Suppressor macrophage treated with lipopolysaccharide for 1 hour (primary cell): ENCODE measurements around the gene PTPRN2.
A peak's percentile ranks its signal among the peaks of the same experiment; 100 is the strongest.
"Not testable (repeated sequence)": the region's sequence is repeated elsewhere in the genome, so short reads cannot be mapped to it uniquely, and the experiment has no call there.

Experiments
- DNase-seq, 3 donors: peaks; one replicate each; pipeline ENCODE4 v3.0.0-alpha.2; 2020 to 2022

Gene PTPRN2

DNA sequence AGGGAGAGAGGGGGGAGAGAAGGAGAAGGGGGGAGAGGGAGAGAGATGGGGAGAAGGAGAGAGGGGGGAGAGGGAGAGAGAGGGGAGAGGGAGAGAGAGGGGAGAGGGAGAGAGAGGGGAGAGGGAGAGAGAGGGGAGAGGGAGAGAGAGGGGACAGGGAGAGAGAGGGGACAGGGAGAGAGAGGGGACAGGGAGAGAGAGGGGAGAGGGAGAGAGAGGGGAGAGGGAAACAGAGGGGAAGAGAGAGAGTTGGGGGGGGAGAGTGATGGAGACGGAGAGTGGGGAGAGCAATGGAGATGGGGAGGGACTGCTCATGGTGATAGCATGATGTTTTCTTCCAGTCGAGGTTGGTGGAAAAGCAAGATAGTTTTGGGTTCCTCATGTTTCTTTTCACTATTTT, 1078.4 kb downstream of the PTPRN2 start:
- no peak for DNase-seq

DNA sequence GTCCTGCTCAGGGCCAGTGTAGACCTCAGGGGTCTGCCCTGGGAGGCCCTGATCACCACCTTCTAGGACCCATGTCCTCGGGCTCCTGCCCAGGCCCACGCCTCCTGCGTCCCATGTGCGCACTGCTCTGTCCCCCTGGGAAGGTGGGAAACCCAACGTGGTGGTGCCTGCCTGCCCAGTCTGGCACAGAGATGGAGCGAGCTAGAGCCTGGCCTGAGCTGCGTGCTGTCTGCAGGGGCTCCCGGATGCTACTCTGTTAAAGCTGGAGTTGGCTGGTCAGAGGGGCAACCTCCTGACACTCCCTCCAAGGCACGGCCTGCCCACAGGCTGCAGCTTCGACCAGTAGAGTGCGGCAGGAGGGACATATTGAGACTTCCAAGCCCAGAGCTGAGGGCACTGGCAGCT, 1079.1 kb downstream of the PTPRN2 start:
- no peak for DNase-seq

DNA sequence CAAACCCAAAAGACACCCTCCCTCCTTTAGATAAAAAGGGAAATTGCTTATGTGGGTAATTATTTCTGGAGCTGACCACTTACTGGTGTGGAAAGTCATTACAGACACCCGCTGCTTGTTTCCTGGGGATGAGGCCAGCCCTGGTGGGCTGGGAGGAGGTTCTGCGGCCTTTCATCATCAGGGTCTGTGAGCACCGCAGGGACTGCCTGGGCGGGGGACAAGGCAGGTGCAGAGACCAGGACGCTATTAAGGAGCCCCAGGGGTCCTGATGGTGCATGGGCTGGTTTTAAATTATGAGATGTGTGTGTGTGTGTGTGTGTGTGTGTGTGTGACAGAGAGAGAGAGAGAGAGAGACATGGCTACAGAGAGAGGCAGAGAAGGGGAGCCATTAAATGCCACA, 1079.6 kb downstream of the PTPRN2 start:
- DNase-seq = peak in 1 of 3 donors; percentile 12

DNA sequence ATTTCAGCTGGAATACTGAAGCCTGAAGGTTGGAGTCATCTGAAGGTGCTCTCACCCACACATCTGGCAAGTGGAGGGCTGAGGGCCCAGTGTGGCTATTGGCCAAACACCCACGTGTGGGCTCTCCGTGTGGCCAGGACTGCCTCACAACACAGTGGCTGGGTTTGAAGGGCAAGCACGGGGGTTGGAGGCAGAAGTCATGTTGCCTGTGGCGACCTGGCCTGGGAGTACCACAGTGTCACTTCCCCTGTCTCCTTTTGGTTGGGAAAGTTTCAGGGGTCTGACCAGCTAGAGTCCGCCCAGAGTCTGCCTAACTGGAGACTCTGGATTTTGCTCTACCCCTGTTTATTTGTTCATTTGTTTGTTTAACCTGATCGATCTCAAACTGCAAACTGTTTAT, 1081.4 kb downstream of the PTPRN2 start:
- no peak for DNase-seq

DNA sequence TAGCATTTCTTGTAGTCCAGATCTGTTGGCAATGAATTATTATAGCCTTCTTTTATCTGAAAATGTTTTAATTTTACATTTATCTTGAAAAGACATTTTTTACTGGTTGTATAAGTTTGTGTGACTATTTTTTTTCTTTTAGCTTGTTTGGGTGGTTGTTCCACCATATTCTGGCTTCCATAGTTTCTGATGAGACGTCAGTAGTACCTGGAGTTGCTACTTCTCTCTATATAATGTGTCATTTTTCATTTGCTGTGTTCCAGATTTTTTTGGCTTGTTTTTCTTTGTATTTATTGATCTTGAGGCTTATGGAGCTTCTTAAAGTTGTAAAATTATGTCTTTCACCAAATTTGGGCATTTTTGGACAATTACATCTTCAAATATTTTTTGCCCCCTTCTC, 1082.0 kb downstream of the PTPRN2 start:
- DNase-seq = no peak

DNA sequence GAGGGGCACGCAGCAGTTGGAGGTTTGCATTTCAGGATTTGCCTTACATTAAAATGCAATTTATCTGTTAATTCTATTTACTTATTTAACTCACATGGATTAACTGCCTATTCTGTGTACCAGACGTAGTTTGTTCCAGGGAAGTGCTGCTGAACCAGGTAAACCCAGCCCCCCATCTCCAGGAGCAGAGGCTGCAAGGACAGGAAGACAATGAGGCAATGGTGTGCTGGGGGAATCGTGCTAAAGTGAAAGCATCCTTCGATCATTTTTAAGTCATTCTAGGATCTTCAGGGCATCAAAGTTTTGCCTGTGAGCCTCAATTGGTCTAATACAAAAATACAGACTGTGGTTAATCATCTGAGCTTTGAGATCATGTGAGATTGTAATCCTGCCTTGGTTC, 1084.4 kb downstream of the PTPRN2 start:
- DNase-seq = no peak

DNA sequence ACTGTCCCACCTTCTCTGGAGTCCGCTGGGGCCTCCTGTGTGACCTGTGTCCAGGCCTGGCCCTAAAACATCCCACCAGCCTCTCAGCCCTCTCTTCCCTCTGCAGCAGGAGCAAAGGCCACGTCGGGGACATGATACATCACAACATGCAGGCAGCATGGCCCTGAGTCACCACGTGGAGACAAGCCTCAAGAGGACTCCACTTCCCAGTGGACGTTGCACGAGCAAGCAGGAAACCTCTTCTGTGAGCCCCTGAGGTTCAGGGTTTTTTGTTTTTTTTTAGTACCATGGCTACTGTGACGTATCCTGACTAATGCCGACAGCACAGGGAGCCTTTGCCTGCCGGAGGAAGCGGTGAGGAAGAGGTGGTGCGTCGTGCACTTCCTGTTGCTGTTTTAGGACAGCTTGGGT, 1084.9 kb downstream of the PTPRN2 start:
- DNase-seq = peak; percentile 35 to 77 (median 56)

DNA sequence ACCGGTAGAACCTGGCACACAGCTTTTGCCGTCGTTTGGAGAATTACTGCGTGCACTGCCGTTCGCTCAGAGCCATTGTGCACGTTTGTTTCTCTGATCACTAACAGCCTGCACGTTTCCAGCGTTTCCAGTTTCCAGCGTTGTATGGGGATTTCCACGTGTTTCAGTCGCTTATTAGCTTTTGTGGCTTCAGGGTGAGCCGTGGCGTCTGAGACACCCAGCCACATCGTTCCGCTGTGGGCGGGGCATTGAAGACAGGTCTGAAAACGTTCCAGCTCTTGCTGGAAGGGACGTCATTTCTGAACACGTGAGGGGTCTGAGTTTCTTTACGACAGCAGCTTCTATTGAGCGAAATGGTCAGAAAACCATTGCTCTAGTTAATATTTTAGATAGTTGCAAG, 1086.0 kb downstream of the PTPRN2 start:
- DNase-seq = no peak

DNA sequence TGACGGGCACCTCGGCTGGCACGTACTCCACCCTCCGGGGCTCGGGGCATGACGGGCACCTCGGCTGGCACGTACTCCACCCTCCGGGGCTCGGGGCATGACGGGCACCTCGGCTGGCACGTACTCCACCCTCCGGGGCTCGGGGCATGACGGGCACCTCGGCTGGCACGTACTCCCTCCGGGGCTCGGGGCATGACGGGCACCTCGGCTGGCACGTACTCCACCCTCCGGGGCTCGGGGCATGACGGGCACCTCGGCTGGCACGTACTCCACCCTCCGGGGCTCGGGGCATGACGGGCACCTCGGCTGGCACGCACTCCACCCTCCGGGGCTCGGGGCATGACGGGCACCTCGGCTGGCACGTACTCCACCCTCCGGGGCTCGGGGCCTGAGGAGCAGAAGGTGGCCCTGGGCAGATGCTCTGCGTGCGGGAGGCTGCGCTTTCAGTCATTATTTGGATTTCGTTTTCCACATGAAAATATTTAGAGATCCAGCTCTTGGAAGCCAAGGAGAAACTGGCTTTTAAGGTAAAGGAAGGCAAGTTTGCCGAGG, 1086.6 kb downstream of the PTPRN2 start:
- DNase-seq = not testable (repeated sequence)

DNA sequence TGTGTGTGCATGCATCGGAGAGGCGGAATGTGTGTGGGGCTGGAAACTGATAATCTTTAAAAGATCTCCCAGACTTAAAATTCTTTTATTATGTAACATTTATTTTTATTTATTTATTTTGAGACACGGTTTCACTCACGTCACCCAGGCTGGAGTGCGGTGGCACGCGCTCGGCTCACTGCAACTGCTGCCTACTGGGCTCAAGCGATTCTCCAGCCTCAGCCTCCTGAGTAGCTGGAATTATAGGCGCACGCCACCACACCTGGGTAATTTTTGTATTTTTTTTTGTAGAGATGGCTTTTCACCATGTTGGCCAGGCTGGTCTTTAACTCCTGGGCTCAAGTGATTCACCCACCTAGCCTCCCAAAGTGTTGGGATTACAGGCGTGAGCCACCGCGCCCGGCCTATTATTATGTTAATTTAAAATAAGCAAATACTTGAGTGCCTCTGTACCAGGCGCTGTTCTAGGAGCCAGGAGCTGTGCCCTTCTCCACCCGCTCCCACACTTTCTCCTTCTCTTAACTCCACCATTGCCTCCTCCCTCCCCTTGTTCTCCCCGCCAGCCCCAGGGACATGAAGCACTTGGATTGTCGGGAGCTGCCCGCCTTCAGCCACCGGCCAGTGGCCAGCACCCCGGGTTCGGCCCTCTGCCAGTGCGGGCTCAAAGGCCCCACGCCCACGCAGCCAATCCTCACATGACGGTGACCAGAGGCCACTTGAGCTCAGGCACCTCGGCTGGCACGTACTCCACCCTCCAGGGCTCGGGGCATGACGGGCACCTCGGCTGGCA, 1087.3 kb downstream of the PTPRN2 start:
- DNase-seq = no peak

DNA sequence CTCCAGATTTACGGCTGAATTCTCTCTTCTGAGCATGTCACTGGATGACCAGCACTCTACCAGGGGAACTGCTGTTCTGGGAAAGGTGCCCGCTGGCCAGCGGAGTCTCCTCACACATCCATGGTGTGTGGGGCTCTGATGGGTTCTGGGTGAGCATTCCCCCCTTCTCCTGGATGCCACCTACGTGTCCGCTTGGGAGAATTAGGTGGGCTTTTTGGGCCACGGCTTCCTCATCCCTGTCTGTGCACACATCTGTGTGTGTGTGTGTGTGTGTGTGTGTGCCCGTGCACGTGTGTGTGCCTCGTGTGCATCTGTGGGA, 1087.8 kb downstream of the PTPRN2 start:
- no peak for DNase-seq

DNA sequence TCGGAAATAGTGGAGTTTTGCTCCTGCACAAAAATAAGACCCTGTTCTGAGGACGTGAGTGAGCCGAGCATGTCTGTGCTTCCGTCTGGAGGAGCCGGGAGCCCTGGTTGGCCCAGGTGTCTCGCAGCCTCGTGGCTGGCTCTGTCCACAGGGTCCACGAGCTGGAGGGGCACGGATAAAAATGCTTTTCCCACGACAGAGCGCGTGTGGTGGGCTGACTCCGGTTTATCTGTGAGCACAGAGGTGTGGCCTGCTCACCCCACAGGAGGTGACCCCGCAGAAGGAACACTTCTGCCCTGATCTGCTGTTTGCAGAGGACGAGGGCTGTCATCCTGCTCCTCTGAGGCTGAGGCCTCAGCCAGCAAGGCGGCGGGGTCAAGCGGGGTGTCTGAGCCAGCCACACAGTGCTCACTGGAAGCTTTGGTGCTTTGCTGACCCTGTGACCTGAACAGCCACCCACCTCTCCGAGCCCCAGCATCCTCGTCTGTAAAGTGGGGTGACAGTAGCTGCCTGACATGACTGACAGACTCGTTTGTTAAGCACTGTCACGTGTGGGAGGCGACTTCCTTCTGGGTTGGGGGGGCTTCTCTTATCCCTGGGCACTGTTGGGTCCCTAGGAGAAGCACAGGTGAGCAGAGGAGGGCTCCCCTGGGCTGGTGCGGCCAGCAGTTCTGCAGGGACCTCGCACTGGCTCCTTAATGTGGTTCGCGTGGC, 1088.3 kb downstream of the PTPRN2 start:
- DNase-seq = no peak

DNA sequence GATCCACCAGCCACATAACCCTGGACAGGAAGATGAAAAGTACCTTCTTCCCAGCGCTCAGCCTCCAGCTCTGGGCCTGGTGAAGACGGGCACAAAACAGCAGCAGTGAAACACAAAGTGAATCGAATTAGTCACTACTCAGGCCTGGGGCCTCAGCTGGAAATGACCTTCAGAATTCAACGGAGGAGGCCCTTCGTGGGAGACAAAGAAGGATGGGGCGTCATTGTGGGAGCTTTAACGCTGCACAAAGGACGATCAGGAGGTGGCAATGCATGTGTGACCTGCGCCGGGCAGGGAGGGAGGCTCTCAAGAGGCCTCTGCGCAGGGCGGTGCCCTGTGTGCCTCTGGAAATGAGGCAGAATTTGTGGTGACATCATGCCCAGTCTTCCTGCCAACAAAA, 1089.0 kb downstream of the PTPRN2 start:
- DNase-seq = no peak

DNA sequence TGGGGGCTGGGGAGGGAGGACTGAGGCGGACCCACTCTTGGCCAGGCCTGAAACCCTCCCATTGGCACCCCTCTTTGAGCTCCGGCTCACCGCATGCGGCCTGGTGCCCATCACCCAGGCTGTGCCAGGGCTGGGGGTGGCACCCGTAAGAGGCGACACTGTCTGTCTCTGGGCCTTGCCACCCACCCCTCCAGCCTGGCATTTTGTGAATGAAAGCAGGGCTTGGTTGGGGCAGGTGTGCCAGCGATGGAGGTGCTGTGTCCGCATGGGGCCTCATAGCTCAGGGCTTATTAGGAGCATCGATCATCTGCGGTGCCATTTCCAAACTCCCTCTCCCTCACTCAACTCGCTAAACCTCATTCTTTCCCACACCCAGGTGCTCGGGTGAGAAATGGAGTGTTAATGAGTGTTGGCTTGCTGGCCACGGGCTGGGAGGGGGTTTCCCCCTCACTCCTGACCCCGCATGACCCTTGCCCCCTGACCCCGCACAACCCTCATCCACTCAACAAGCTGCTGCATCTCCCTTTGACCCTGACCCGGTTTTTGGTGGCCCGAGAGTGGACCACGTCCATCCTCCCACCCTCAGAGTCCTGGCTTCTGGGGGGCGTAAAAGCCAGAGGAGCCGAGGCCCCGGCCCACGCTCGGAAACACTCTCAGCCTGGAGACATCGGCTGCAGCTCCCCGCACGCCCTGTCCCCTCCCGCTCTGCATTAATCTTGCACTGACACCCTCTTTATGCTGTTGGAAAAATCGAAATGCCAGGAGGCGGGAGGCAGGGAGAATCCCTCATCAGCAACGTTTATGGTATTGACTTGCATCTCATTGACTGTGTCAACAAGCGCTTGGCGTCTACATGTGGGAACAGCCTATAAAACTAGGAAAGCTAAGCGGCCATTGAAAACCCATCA, 1089.6 kb downstream of the PTPRN2 start:
- no peak for DNase-seq

DNA sequence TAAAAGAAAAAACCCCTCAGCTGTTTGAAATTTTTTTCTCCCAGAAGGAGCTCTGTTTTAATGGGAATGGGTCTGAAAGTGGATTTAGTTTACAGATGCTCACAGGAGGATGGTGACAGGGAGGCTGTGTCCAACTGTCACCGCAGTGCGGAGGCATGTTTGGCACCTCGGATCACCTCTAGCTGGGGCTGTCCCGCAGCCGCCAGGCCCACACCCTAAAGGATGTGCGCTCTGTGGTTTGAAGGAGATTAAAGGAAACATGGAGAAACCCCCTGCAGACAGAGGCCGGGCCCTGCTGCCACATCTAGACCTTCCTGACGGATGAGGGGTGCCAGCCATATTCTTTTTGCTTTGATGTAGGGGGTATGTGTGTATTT, 1090.3 kb downstream of the PTPRN2 start:
- DNase-seq = no peak

DNA sequence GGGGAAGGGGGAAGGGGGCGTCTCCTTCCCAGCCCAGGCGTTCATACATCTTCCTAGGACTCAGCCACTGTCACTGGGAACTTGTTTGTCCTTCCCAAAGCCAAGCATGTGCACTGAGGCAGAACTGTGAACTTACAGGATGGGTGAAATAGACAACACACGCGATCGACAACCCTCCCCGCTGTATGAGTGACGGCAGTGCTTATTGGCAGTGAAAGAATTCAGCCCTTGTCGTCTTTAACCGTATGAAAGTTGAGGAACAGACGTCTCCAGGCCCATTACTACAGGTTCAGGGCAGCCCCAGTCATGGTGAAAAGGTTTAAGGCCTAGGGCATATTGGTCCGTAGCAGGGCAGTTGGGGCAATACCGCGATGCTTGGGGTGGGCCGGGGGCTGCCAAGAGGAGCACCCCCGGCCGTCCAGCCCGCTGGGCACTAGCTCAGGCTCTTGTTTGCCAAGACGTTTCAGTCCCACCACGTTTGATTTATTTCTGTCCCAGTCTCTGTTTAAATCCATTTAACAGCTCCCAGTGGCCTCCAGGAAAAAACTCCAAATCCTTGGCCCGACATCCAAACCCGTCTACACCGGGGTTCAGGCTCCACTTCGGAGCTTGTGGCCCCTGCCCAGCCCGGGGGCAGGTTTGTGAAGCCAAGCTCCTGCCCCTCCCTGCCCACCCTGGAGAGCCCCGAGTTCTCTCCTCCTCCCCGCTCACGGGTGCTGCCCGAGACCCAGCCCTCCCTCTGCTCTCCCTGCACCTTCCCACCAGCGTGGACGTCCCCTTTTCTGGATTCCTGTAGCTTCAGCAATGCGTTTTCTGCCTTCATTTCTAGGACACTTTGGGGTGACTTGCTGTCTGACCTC, 1091.0 kb downstream of the PTPRN2 start:
- DNase-seq = no peak

DNA sequence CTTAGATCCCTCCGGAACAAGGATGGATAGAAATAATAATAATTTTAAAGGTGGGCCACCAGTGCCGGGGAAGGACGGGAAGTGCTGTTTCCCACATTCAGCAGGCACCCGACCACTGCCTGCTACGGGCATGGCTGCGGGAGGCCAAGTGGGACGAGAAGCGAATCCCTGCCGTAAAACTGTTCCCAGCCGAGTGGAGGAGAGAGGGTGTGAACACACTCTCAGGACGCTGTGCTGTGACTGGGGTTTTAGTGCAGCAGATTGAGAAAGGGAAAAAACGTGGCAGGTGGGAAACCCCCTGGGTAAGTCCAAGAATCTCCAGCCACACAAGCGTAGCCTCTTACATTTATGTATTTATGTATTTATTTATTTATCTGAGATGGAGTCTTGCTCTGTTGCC, 1092.0 kb downstream of the PTPRN2 start:
- DNase-seq = peak; percentile 28 to 39 (median 38)

DNA sequence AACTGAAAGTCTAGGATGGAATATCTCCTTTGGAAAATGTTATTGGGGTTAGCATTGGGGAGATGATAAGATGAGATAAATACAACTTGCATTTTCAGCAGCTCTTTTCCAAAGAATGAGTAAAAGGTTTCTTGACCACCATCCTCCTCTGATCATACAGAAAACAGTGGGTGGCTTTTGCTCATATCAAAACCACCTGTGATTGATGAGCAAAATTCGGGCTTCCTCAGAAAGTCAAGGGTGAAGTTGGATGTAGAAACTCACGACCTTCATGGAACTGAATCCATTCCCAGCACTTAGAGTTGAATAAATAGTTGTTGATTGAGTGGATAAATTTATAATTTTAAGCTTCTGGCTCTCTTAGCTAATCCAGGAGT, 1092.5 kb downstream of the PTPRN2 start:
- no peak for DNase-seq

DNA sequence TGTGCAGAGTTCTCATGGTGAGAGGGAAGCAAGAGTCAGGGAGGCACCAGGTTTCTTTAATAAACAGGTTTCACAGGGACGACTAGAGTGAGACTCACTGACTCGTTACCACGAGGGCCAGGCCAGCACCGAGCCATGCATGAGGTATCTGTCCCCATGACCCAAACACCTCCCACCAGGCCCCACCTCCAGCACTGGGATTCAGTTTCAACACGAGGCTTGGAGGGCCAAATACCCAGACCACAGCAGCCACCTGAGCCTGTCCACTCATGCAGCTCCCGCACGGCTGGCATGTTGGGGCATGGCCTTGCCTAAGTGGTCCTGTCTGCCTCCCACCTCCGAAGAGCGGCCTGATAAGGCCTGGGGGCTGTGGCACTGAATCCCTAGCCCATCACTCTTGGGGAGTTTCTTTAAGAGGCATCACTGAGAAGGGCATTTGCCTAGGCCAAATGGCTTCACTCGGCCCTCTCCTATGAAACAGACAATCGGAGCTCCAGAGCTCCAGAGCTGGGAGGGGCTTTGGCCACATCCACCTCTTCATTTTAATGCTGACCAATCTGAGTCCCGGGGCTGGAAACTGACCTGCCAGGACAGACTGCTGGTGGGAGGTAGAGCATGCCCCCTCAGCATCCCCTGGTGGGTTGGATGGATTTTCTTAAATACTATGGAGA, 1093.0 kb downstream of the PTPRN2 start:
- no peak for DNase-seq

DNA sequence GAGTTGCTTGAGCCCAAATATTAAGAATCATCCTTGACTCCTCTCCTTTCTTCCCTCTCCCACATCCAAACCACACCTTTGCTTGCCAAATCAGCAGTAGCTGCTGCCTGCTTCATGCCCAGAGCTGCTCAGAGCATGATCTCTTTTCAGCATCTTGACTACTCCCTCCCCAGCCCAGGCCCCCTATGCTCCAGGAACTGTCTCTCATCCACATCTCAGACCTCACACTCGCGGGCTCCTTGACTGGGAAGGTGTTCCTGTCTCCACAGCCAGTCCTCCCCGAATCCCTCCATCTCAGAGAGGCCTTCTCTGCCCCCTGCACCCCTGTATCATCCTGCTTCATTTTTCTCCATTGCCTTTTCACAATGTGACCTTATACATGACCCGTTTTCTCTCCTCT, 1093.8 kb downstream of the PTPRN2 start:
- no peak for DNase-seq

DNA sequence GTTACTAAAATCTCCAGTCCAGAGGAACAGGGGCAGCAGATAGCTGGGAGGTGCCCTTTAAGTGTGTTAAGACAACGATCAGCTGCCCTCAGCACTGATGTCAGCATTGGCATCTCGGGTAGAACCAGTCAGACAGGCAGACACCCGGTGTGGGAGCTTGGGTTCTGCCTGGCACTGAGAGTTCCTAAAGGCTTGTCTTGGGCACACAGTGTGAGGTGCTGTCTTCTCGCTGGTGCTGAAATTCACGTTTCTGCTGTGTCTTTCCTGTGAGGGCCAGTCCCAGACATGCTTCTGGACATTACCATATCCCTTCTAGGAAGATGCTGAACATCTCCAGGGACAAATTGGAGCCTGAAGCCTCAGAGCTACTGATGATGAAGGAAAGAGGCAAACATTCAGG, 1094.6 kb downstream of the PTPRN2 start:
- DNase-seq = no peak

DNA sequence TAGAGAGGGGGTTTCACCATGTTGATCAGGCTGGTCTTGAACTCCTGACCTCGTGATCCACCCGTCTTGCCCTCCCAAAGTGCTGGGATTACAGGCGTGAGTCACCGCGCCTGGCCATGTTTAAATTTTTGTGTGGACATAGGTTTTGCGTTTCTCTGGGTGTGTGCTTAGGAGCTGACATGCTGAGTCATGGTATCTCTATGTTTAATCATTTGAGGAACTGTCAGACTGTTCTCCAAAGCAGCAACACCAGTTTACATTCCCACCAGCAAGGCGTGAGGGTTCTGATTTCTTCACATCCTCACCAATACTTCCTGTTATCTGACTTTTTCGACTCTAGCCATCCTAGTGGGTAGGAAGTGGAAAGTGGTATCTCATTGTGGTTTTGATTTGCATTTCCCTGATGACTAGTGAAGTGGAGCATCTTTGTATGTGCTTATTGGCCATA, 1097.1 kb downstream of the PTPRN2 start:
- peak; percentile 77 to 93 (median 92) for DNase-seq
